Osteocyte (in vitro differentiated cells): ENCODE results near the gene PLXNA1. TPM values are rescaled to one million over a fixed set of nuclear protein-coding genes. Genes with fewer than 3 reads are reported as not detected.

Source experiments
- DNase-seq: peaks from one replicate; pipeline ENCODE4 v3.0.0; 2021; ENCODE audit warnings: mixed read lengths; ENCODE audit not compliant: unreplicated experiment; ENCODE audit errors: extremely low spot score
- H3K27ac Mint-ChIP-seq: one replicate; pipeline ENCODE4 v1.8.0; 2021; ENCODE audit warnings: mild to moderate bottlenecking, mixed read lengths; ENCODE audit not compliant: unreplicated experiment
- H3K27me3 Mint-ChIP-seq: one replicate; pipeline ENCODE4 v1.8.0; 2021; ENCODE audit warnings: mixed read lengths; ENCODE audit not compliant: unreplicated experiment
- H3K36me3 Mint-ChIP-seq: one replicate; pipeline ENCODE4 v1.8.0; 2021; ENCODE audit warnings: mixed read lengths; ENCODE audit not compliant: unreplicated experiment
- H3K4me1 Mint-ChIP-seq: one replicate; pipeline ENCODE4 v1.8.0; 2021; ENCODE audit warnings: mixed read lengths; ENCODE audit not compliant: unreplicated experiment
- H3K4me3 Mint-ChIP-seq: one replicate; pipeline ENCODE4 v1.8.0; 2021; ENCODE audit warnings: mild to moderate bottlenecking, moderate library complexity, mixed read lengths; ENCODE audit not compliant: unreplicated experiment
- H3K9me3 Mint-ChIP-seq: one replicate; pipeline ENCODE4 v1.8.0; 2021; ENCODE audit warnings: mixed read lengths; ENCODE audit not compliant: unreplicated experiment
- CTCF ChIP-seq: fragments of 200-600 bp; sonication (generic); IDR thresholded peaks from 2 replicates; pipeline ENCODE4 v1.5.0; 2021; ENCODE audit warnings: antibody characterized with exemption, mild to moderate bottlenecking, moderate library complexity
- total RNA-seq: library from RNA; stranded (reverse); gene quantifications from 2 replicates; pipeline ENCODE4 v1.2.1, GENCODE V29; 2021

The PLXNA1 gene
- total RNA-seq, 1 donor from 2014 or later: 60.5 TPM

DNA sequence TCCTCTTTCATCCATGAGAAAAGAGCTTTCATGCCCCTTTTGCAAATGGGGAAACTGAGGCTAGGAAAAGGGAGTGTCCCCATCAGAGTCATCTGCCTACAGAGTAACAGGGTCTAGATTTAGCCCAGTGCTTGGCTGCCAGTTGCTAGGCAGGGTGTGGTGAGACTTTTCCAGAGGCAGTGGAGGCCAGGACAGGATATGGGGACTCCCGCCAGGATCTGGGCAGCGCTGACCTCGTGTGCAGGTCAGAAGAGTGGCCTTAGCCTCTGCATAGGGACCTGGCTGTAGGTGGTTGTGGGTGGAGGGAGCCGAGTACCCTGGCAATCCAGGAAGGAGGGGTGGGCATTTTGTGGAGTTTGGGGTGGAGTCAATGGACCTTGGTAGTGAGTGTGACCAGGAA lies 4.2 kb downstream of the PLXNA1 start:
- Mint-ChIP-seq H3K4me1 (peaks cover 22% of the 10 kb centered on the region), H3K4me3 (no peak overlapping the region), H3K27me3 (no peaks in the 10 kb centered on the region), H3K27ac (peak overlapping the region; percentile 60), H3K36me3 (no peaks in the 10 kb centered on the region), H3K9me3 (no peaks in the 10 kb centered on the region)
- DNase-seq: no peak
- TF ChIP-seq CTCF: no peak

DNA sequence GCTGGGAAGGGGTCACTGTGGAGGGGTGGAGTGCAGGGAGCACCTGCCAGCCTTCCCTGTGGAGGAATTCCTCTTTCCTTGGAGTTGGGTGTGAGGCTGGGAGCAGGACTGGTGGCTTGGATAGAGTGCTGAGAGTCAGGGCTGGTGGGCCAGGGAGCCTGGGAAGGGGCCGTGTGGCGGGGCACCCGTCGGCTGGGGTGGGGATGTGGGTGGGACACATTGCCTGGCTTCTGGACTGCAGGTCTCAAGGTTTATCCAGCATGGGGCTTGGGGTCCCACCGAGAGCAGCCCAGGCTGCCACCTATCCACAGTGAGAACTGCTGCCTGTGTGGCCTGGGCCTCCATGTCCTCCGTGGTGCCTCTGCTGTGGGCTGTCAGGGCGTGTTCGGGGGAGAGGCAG lies 4.7 kb downstream of the PLXNA1 start:
- Mint-ChIP-seq H3K9me3 (no peaks in the 10 kb centered on the region), H3K36me3 (no peaks in the 10 kb centered on the region), H3K27ac (peak overlapping the region; percentile 60), H3K4me1 (peaks cover 20% of the 10 kb centered on the region), H3K27me3 (no peaks in the 10 kb centered on the region), H3K4me3 (no peak overlapping the region)
- no peak for TF ChIP-seq CTCF
- DNase-seq: no peak

GRCh38 chr3:126988451-126989021 lies 5.6 kb downstream of the PLXNA1 start:
- Mint-ChIP-seq H3K9me3 (no peaks in the 10 kb centered on the region), H3K36me3 (no peaks in the 10 kb centered on the region), H3K27me3 (no peaks in the 10 kb centered on the region), H3K27ac (no peak overlapping the region), H3K4me1 (peaks cover 20% of the 10 kb centered on the region), H3K4me3 (no peak overlapping the region)
- DNase-seq: no peak
- no peak for TF ChIP-seq CTCF

- Mint-ChIP-seq H3K27ac (no peak overlapping the region), H3K27me3 (no peaks in the 10 kb centered on the region), H3K4me3 (no peak overlapping the region), H3K4me1 (peaks cover 20% of the 10 kb centered on the region), H3K9me3 (no peaks in the 10 kb centered on the region), H3K36me3 (peaks cover 2% of the 10 kb centered on the region)
- no peak for TF ChIP-seq CTCF
- no peak for DNase-seq
Observed at GRCh38 chr3:126989316-126990023, 6.6 kb downstream of the PLXNA1 start.

GRCh38 chr3:126990024-126990700 lies 7.2 kb downstream of the PLXNA1 start:
- TF ChIP-seq CTCF: no peak
- no peak for DNase-seq
- Mint-ChIP-seq H3K4me3 (no peak overlapping the region), H3K36me3 (peaks cover 2% of the 10 kb centered on the region), H3K27ac (no peak overlapping the region), H3K9me3 (no peaks in the 10 kb centered on the region), H3K4me1 (peaks cover 22% of the 10 kb centered on the region), H3K27me3 (no peaks in the 10 kb centered on the region)
